VCaP (cell line): ENCODE measurements around the gene SMIM28.

Experiments
- H3K27ac ChIP-seq: fragments of 450-650 bp; 2 replicates; pipeline ENCODE4 v1.5.1; 2017
- CTCF ChIP-seq: fragments of 450-650 bp; conservative IDR thresholded peaks from 2 replicates; pipeline ENCODE4 v1.5.1; 2017; ENCODE audit warnings: mild to moderate bottlenecking, moderate library complexity

The SMIM28 gene

GRCh38 chr6:138374230-138374629, 3.5 kb upstream of the SMIM28 start:
- no peak for TF ChIP-seq CTCF
- no peak overlapping the region for H3K27ac ChIP-seq

GRCh38 chr6:138374815-138375214, 2.9 kb upstream of the SMIM28 start:
- no peak overlapping the region for H3K27ac ChIP-seq
- TF ChIP-seq CTCF: no peak

GRCh38 chr6:138377042-138377441, 663 bp upstream of the SMIM28 start:
- H3K27ac ChIP-seq: peak overlapping the region; percentile 86
- no peak for TF ChIP-seq CTCF

GRCh38 chr6:138378463-138378862, 758 bp downstream of the SMIM28 start:
- H3K27ac ChIP-seq: peak overlapping the region; percentile 86
- no peak for TF ChIP-seq CTCF

GRCh38 chr6:138382498-138383265, 5.0 kb downstream of the SMIM28 start:
- peak overlapping the region; percentile 26; the same call in 1 of the 2 replicates for H3K27ac ChIP-seq
- 0 out of 2 replicates have a peak, but pooled peaks have one; percentile 11 for TF ChIP-seq CTCF

GRCh38 chr6:138383776-138384175, 6.1 kb downstream of the SMIM28 start:
- H3K27ac ChIP-seq: peak overlapping the region; percentile 16; the same call in 1 of the 2 replicates
- TF ChIP-seq CTCF: no peak

- no peak for TF ChIP-seq CTCF
- H3K27ac ChIP-seq: peak overlapping the region; percentile 99
Measured at GRCh38 chr6:138386897-138387296, 9.2 kb downstream of the SMIM28 start.
